Natural killer cell (primary cell): ENCODE data around the gene C22orf39. TPM values are rescaled to one million over a fixed set of nuclear protein-coding genes. Genes with fewer than 3 reads are reported as not detected.

Source experiments
- ATAC-seq, 3 donors: fragments of 150-1000 bp in 2 of 3; fragments of 200-7000 bp in 1 of 3; cut with Tn5 transposase; 1 replicate in 1 of 3; 2 replicates in 2 of 3; pipeline ENCODE4 v1.10.0; 2021; ENCODE audit warnings: mild to moderate bottlenecking in 2 of 3, moderate library complexity in 2 of 3
- DNase-seq, 2 donors: peaks; one replicate each; pipeline versions ENCODE4 v3.0.0 to v3.0.0-alpha.2; 2013 to 2021; ENCODE audit warnings: mixed read lengths in 1 of 2
- H3K27ac ChIP-seq: one replicate; pipeline ENCODE4 v1.5.1; 2013; ENCODE audit warnings: mild to moderate bottlenecking, low read length
- H3K27me3 ChIP-seq: one replicate; pipeline ENCODE4 v1.6.1; 2013; ENCODE audit warnings: low read length; ENCODE audit not compliant: control insufficient read depth, insufficient read depth
- H3K36me3 ChIP-seq: one replicate; pipeline ENCODE4 v1.6.1; 2013; ENCODE audit warnings: low read length; ENCODE audit not compliant: control insufficient read depth, insufficient read depth
- H3K4me1 ChIP-seq: one replicate; pipeline ENCODE4 v1.6.1; 2013; ENCODE audit warnings: low read length; ENCODE audit not compliant: control insufficient read depth, insufficient read depth
- H3K4me3 ChIP-seq: one replicate; pipeline ENCODE4 v1.5.1; 2013; ENCODE audit warnings: low read length
- H3K9me3 ChIP-seq: one replicate; pipeline ENCODE4 v1.6.1; 2013; ENCODE audit warnings: low read length; ENCODE audit not compliant: control insufficient read depth, insufficient read depth
- H3K27ac Mint-ChIP-seq, 2 donors: one replicate each; pipeline ENCODE4 v1.8.0; 2022; ENCODE audit warnings: mild to moderate bottlenecking in 2 of 2, mixed read lengths in 2 of 2, moderate library complexity in 1 of 2
- H3K27me3 Mint-ChIP-seq, 2 donors: one replicate each; pipeline ENCODE4 v1.8.0; 2022; ENCODE audit warnings: low read depth in 2 of 2, mixed read lengths in 2 of 2
- H3K36me3 Mint-ChIP-seq: one replicate; pipeline ENCODE4 v1.8.0; 2022; ENCODE audit warnings: mixed read lengths
- H3K4me1 Mint-ChIP-seq, 2 donors: one replicate each; pipeline ENCODE4 v1.8.0; 2022; ENCODE audit warnings: mixed read lengths in 2 of 2
- H3K4me3 Mint-ChIP-seq: one replicate; pipeline ENCODE4 v1.8.0; 2022; ENCODE audit warnings: mild to moderate bottlenecking, moderate library complexity, mixed read lengths
- H3K9me3 Mint-ChIP-seq, 2 donors: one replicate each; pipeline ENCODE4 v1.8.0; 2022; ENCODE audit warnings: mixed read lengths in 2 of 2
- CTCF ChIP-seq: fragments of 200-600 bp; IDR thresholded peaks from one replicate; pipeline ENCODE4 v1.8.0; 2022; ENCODE audit warnings: antibody characterized with exemption
- WGBS: methylation state at CpG from one replicate; pipeline ENCODE4 v1.1.7; 2013; ENCODE audit warnings: missing lambda C conversion rate; ENCODE audit not compliant: insufficient coverage; 5-methylcytosine and 5-hydroxymethylcytosine counted together
- intact Hi-C: fragments of 100-400 bp; cut with micrococcal nuclease; formaldehyde crosslinking; loops from one replicate; pipeline ENCODE4 v1.14.2; 2022
- total RNA-seq, 4 donors: library from RNA; stranded (reverse); fragments of 120-200 nt in 1 of 4; gene quantifications; one replicate each; pipeline versions ENCODE4 v1.2.3 to v1.2.4, GENCODE V29; 2013 to 2022

The C22orf39 gene
- total RNA-seq, 3 donors from 2014 or later (not counting 1 experiment from before 2014, with no cell fraction given): 45.4 to 53.3 (median 50.2) TPM

GRCh38 chr22:19443544-19444211, 3.8 kb downstream of the C22orf39 start:
- no peak for TF ChIP-seq CTCF
- Mint-ChIP-seq H3K36me3 (no peaks in the 10 kb centered on the region), H3K9me3 (no peaks in the 10 kb centered on the region), H3K27me3 (no peaks in the 10 kb centered on the region), H3K4me3 (no peak overlapping the region), H3K27ac (no peak overlapping the region), H3K4me1 (peaks cover 38 to 41% of the 10 kb centered on the region in 2 donors)
- Histone ChIP-seq H3K36me3 (peaks cover 14% of the 10 kb centered on the region), H3K9me3 (no peaks in the 10 kb centered on the region), H3K4me3 (no peak overlapping the region), H3K27me3 (no peaks in the 10 kb centered on the region), H3K27ac (no peak overlapping the region), H3K4me1 (peaks cover 27% of the 10 kb centered on the region)
- WGBS: 85% methylated on average over 7 of the region's 7 CpGs
- intact Hi-C loops: no loop called here
- ATAC-seq: no peak
- no peak for DNase-seq

- no peaks in the 10 kb centered on the region for H3K9me3 Mint-ChIP-seq
- H3K36me3 Mint-ChIP-seq: peaks cover 6% of the 10 kb centered on the region
- Histone ChIP-seq H3K27ac (no peak overlapping the region), H3K36me3 (peaks cover 14% of the 10 kb centered on the region), H3K4me1 (peaks cover 18% of the 10 kb centered on the region), H3K9me3 (no peaks in the 10 kb centered on the region), H3K27me3 (no peaks in the 10 kb centered on the region), H3K4me3 (no peak overlapping the region)
- ATAC-seq (no peak), DNase-seq (no peak)
- TF ChIP-seq CTCF: no peak
- intact Hi-C loops: no loop called here
- peak overlapping the region; percentile 31 for H3K4me3 Mint-ChIP-seq
- no peaks in the 10 kb centered on the region for H3K27me3 Mint-ChIP-seq
- 88% methylated on average over 2 of the region's 2 CpGs for WGBS
- peaks cover 28 to 38% of the 10 kb centered on the region in 2 donors for H3K4me1 Mint-ChIP-seq
- H3K27ac Mint-ChIP-seq: no peak overlapping the region
These were observed 5.3 kb downstream of the C22orf39 start for GRCh38 chr22:19442166-19442565.

GRCh38 chr22:19440411-19441195, 6.9 kb downstream of the C22orf39 start:
- Mint-ChIP-seq H3K27ac (peak overlapping the region; percentile 21 to 40), H3K27me3 (no peaks in the 10 kb centered on the region), H3K9me3 (no peaks in the 10 kb centered on the region), H3K4me3 (no peak overlapping the region), H3K36me3 (peaks cover 6% of the 10 kb centered on the region), H3K4me1 (peaks cover 18 to 26% of the 10 kb centered on the region in 2 donors)
- Histone ChIP-seq H3K27me3 (no peaks in the 10 kb centered on the region), H3K9me3 (no peaks in the 10 kb centered on the region), H3K27ac (no peak overlapping the region), H3K4me1 (peaks cover 5% of the 10 kb centered on the region), H3K4me3 (no peak overlapping the region), H3K36me3 (peaks cover 21% of the 10 kb centered on the region)
- ATAC-seq: no peak
- TF ChIP-seq CTCF: no peak
- intact Hi-C loops: no loop called here
- whole genome bisulfite sequencing: 91% methylated on average over 8 of the region's 8 CpGs
- DNase-seq: no peak
